ENCODE measurements around the gene PCDHA11.

DNA sequence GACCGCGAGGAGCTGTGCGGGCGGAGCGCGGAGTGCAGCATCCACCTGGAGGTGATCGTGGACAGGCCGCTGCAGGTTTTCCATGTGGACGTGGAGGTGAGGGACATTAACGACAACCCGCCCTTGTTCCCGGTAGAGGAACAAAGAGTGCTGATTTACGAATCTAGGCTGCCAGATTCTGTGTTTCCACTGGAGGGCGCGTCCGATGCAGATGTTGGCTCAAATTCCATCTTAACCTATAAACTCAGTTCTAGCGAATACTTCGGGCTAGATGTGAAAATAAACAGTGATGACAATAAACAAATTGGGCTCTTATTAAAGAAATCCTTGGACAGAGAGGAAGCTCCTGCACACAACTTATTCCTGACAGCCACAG is 40.4 kb upstream of the PCDHA11 start:
- TF ChIP-seq YY1 (IDR thresholded peaks at IDR 0.05; ENCODE audit: insufficient read depth, insufficient read length): no peak
- TF ChIP-seq SUZ12 (IDR thresholded peaks at IDR 0.05; ENCODE audit: extremely low read depth, insufficient read depth, insufficient read length): no peak

Data from NT2/D1 (cell line).